Adrenal gland (tissue), 12 donors: ENCODE results near the gene DNAH11. TPM values are rescaled to one million over a fixed set of nuclear protein-coding genes. Genes with fewer than 3 reads are reported as not detected.

Source experiments
- DNase-seq, 7 donors: peaks; one replicate each; pipeline ENCODE4 v3.0.0-alpha.2; 2019 to 2020
- H3K27ac ChIP-seq, 5 donors: fragments of 200-600 bp; sonication (generic) in 4 of 5; 1 replicate in 3 of 5; 2 replicates in 2 of 5; pipeline versions ENCODE4 v1.5.1 to v1.8.0; 2016 to 2020; ENCODE audit warnings: mild to moderate bottlenecking in 1 of 5
- H3K27me3 ChIP-seq: fragments of 200-600 bp; 2 replicates; pipeline ENCODE4 v1.8.0; 2021
- H3K36me3 ChIP-seq, 2 donors: fragments of 200-600 bp; replicated peaks in 1 of 2; 1 replicate in 1 of 2; 2 replicates in 1 of 2; pipeline versions ENCODE4 v1.5.1 to v1.8.0; 2018 to 2022
- H3K4me1 ChIP-seq, 2 donors: fragments of 200-600 bp; replicated peaks in 1 of 2; 1 replicate in 1 of 2; 2 replicates in 1 of 2; pipeline versions ENCODE4 v1.5.1 to v1.8.0; 2018 to 2021
- H3K4me3 ChIP-seq, 4 donors: fragments of 200-600 bp; sonication (generic) in 3 of 4; one replicate each; pipeline ENCODE4 v1.5.1; 2016 to 2018
- H3K9me3 ChIP-seq, 3 donors: fragments of 200-600 bp; sonication (generic) in 1 of 3; replicated peaks in 1 of 3; 1 replicate in 2 of 3; 2 replicates in 1 of 3; pipeline versions ENCODE4 v1.5.1 to v1.8.0; 2016 to 2021
- POLR2A ChIP-seq, 2 donors: fragments of 450-650 bp; IDR thresholded peaks; one replicate each; pipeline ENCODE4 v1.6.1; 2017; ENCODE audit warnings: antibody characterized with exemption in 2 of 2, mild to moderate bottlenecking in 2 of 2, moderate library complexity in 1 of 2
- WGBS, 4 donors: extraction: QIAGEN DNeasy Blood & Tissue Kit in 2 of 4; methylation state at CpG; one replicate each; pipeline versions ENCODE4 v1.1.5 to v1.1.7; 2013 to 2017; 5-methylcytosine and 5-hydroxymethylcytosine counted together
- intact Hi-C, 2 donors: fragments of 100-400 bp; cut with DNase I; formaldehyde crosslinking; loops; one replicate each; pipeline versions ENCODE4 v1.14.1 to v1.15.0; 2022 to 2023
- polyA plus RNA-seq, 3 donors: library from polyadenylated mRNA; stranded (reverse); fragments of 200-250 nt in 2 of 3; fragments of 350-450 nt in 1 of 3; fragmentation: Illumina TruSeq in 1 of 3; extraction: RNeasy Lipid Tissue Mini Kit (QIAGEN cat#74804) in 1 of 3; gene quantifications; one replicate each; pipeline ENCODE4 v1.2.3, GENCODE V29; 2013 to 2014
- total RNA-seq, 9 donors: library from RNA; depleted of rRNA in 4 of 9; stranded (reverse); fragments of >200 nt in 4 of 9; fragments of 120-200 nt in 1 of 9; fragmentation: NEBNext Ultra II Directional in 1 of 9; extraction: Animal tissue kit (Norgen Biotek cat#: 25700) in 1 of 9; gene quantifications; one replicate each; pipeline versions ENCODE4 v1.1.0 to v1.2.4, GENCODE V29; 2013 to 2023
- TF ChIP-seq, protein P1 (sequence below), 6 experiments: fragments of 450-650 bp in 4 of 6; fragments of 200-600 bp in 2 of 6; sonication (generic) in 1 of 6; IDR thresholded peaks; 1 replicate in 5 of 6; 2 replicates in 1 of 6; pipeline versions ENCODE4 v1.5.1 to v1.8.0; 2016 to 2021; ENCODE audit warnings: antibody characterized with exemption in 6 of 6, mild to moderate bottlenecking in 2 of 6, moderate library complexity in 1 of 6
- donor health status: healthy with polysubstance abuse.
- donor health status: Bipolar disorder and iron deficiency.
- donor health status: DM: yes; HTN: yes; CAD: no.
- donor health status: DM: no; HTN: no; CAD: no.
- donor health status: DM: no; HTN: no; CAD: no.
- donor health status: DM: yes; HTN: yes; CAD: no.

The DNAH11 gene
- total and polyA plus RNA-seq, 12 donors = 5.1 to 77.7 (median 23.1) TPM

DNA sequence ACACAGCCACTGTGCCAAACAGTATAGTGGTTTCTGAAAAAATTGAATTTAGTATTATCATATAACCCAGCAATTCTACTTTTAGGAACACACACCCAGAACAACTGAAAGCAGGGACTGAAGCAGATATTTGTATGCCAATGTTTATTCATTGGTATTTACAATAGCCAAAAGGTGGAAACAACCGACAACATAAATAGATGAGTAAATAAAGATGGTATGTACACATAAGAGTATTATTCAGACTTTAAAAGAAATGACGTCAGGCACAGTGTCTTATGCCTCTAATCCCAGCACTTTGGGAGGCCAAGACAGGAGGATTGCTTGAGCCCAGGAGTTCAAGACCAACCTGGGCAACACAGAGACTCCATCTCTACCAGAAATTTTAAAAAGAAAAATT lies 395.6 kb downstream of the DNAH11 start:
- H3K36me3 ChIP-seq = no peaks in the 10 kb centered on the region
- intact Hi-C loops = no loop called here
- no peak overlapping the region for H3K27ac ChIP-seq
- 86 to 93% (median 87%) methylated on average over 2 of the region's 2 CpGs for WGBS, 4 donors
- no peaks in the 10 kb centered on the region for H3K4me1 ChIP-seq
- no peak for DNase-seq
- no peak overlapping the region for H3K4me3 ChIP-seq
- TF ChIP-seq POLR2A (IDR thresholded peaks at IDR 0.05) = no peak
- TF ChIP-seq, protein P1, sequence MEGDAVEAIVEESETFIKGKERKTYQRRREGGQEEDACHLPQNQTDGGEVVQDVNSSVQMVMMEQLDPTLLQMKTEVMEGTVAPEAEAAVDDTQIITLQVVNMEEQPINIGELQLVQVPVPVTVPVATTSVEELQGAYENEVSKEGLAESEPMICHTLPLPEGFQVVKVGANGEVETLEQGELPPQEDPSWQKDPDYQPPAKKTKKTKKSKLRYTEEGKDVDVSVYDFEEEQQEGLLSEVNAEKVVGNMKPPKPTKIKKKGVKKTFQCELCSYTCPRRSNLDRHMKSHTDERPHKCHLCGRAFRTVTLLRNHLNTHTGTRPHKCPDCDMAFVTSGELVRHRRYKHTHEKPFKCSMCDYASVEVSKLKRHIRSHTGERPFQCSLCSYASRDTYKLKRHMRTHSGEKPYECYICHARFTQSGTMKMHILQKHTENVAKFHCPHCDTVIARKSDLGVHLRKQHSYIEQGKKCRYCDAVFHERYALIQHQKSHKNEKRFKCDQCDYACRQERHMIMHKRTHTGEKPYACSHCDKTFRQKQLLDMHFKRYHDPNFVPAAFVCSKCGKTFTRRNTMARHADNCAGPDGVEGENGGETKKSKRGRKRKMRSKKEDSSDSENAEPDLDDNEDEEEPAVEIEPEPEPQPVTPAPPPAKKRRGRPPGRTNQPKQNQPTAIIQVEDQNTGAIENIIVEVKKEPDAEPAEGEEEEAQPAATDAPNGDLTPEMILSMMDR (IDR thresholded peaks at IDR 0.05) = no peak
- peaks cover 5% of the 10 kb centered on the region for H3K27me3 ChIP-seq
- H3K9me3 ChIP-seq = no peaks in the 10 kb centered on the region

DNA sequence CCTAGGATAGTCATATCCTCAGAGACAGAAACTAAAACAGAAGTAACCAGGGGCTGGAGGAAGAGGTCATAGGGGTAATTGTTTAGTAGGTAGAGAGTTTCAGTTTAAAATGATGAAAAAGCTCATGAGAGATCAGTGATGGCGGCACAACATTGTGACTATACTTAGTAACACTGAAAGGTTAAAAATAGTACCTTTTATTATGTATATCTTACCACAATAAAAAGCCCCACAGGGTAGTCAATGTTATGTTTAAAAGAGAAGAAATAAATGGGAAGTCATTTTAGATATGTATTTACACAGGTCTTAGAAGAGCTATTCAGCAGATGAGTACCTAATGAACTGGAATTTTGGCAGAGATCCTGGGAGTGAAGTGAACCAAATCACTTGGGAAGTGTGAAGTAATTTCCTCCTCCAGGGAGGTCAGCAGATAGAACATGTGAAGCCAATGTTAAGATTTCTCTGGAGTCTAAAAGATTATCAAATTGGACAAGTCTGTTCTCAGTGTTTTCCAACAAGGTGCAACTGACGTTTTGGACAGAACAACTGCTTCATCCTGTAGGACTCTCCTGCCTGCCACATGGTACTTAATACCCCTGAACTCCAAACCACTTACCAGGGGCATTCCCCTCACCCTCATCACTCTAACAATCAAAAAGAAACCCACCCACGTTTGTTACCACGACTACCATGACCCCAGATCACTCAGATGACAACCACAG lies 396.5 kb downstream of the DNAH11 start:
- no peaks in the 10 kb centered on the region for H3K36me3 ChIP-seq
- no peak for DNase-seq
- 59 to 75% (median 62%) methylated on average over 4 of the region's 4 CpGs for WGBS, 4 donors
- peaks cover 5% of the 10 kb centered on the region for H3K27me3 ChIP-seq
- no peaks in the 10 kb centered on the region for H3K9me3 ChIP-seq
- peaks cover 0 to under 1% of the 10 kb centered on the region in 2 donors for H3K4me1 ChIP-seq
- no peak overlapping the region for H3K27ac ChIP-seq
- H3K4me3 ChIP-seq = no peak overlapping the region
- intact Hi-C loops = no loop called here
- TF ChIP-seq POLR2A (IDR thresholded peaks at IDR 0.05) = no peak
- TF ChIP-seq, protein P1 (IDR thresholded peaks at IDR 0.05) = no peak

DNA sequence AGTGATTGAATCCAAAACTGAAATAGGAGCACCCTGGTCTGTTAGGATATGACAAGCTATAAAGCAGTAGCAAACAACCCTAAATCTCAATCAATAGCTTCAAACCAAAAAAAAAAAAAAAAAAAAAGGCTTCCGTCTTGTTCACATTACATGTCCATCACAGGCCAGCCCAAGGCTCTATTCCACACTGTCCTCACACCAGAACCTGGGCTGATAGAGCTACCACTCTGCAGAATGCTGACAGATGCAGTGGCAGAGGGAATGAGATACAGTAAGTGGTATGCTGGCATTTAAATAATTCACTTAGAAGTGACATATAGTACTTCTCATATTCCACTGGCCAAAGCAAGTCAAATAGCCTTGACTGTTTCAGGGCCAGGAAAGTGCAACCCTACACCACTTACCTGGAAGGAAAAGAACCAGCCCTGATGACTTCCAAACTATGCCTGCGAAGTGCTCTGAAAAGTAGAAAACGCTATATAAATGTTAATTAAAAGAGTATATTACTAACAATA lies 397.1 kb downstream of the DNAH11 start:
- Histone ChIP-seq H3K27me3 (peaks cover 5% of the 10 kb centered on the region), H3K36me3 (no peaks in the 10 kb centered on the region), H3K4me1 (peaks cover 0 to 6% of the 10 kb centered on the region in 2 donors), H3K9me3 (no peaks in the 10 kb centered on the region), H3K4me3 (no peak overlapping the region), H3K27ac (no peak overlapping the region)
- DNase-seq = no peak
- intact Hi-C loops = no loop called here
- TF ChIP-seq, protein P1 (IDR thresholded peaks at IDR 0.05) = no peak
- TF ChIP-seq POLR2A (IDR thresholded peaks at IDR 0.05) = no peak
- WGBS, 4 donors = 92 to 95% (median 93%) methylated on average over 3 of the region's 3 CpGs

DNA sequence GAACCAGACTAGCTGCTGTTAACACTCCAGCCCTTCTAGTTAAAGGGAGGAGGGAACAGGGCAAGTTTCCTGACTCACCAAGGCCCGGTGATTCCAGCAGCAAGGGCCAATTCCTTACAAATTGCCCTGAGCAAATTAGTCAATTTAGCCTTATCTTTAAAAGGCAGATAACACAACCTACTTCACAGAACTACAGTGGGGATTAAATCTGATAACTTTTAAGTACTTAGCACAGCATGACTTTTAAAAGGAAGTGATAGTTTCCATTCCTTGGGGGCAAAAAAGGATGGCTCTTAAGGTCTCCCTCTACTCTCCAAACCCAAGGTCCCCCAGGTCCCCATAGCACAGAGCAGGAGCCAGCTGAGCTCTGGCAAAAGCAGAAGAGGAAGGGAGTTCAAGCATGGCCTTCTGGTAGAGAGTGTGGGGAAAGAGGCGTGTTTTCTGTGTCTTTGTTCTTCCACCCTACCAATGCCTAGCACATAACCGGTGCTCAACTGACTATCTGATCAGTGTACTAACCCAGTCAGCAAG lies 398.8 kb downstream of the DNAH11 start:
- Histone ChIP-seq H3K4me1 (peaks cover 0 to 17% of the 10 kb centered on the region in 2 donors), H3K9me3 (no peaks in the 10 kb centered on the region), H3K36me3 (no peaks in the 10 kb centered on the region), H3K4me3 (no peak overlapping the region), H3K27me3 (peaks cover 17% of the 10 kb centered on the region), H3K27ac (no peak overlapping the region)
- TF ChIP-seq, protein P1 (IDR thresholded peaks at IDR 0.05) = no peak
- no peak for TF ChIP-seq POLR2A (IDR thresholded peaks at IDR 0.05)
- WGBS, 4 donors = 55 to 61% (median 58%) methylated on average over 3 of the region's 3 CpGs
- DNase-seq = peak in 1 of 7 donors; percentile 15
- intact Hi-C loops = no loop called here
